ENCODE measurements around the gene NXN.

DNA sequence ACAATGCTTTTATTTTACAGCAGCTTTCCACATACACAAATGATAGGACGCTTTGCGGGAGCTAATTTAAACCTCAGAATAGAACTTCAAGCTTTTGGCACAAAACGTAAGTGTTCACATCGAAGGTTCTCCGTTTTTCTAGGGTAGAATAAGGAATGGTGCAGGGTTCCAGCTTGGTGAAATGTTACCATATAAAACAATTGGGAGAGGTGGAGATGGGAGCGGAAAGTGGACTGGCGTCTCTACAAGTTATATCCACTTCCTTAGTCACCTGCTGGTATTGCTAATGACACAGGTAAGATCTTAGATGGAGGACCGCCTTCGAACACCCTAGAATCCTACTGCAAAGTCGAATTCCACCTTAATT, 1.7 kb upstream of the NXN start:
- TF ChIP-seq, protein P1, sequence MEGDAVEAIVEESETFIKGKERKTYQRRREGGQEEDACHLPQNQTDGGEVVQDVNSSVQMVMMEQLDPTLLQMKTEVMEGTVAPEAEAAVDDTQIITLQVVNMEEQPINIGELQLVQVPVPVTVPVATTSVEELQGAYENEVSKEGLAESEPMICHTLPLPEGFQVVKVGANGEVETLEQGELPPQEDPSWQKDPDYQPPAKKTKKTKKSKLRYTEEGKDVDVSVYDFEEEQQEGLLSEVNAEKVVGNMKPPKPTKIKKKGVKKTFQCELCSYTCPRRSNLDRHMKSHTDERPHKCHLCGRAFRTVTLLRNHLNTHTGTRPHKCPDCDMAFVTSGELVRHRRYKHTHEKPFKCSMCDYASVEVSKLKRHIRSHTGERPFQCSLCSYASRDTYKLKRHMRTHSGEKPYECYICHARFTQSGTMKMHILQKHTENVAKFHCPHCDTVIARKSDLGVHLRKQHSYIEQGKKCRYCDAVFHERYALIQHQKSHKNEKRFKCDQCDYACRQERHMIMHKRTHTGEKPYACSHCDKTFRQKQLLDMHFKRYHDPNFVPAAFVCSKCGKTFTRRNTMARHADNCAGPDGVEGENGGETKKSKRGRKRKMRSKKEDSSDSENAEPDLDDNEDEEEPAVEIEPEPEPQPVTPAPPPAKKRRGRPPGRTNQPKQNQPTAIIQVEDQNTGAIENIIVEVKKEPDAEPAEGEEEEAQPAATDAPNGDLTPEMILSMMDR (IDR thresholded peaks at IDR 0.05; ENCODE audit: insufficient read depth, low read length), result no peak
- TF ChIP-seq, protein P2, sequence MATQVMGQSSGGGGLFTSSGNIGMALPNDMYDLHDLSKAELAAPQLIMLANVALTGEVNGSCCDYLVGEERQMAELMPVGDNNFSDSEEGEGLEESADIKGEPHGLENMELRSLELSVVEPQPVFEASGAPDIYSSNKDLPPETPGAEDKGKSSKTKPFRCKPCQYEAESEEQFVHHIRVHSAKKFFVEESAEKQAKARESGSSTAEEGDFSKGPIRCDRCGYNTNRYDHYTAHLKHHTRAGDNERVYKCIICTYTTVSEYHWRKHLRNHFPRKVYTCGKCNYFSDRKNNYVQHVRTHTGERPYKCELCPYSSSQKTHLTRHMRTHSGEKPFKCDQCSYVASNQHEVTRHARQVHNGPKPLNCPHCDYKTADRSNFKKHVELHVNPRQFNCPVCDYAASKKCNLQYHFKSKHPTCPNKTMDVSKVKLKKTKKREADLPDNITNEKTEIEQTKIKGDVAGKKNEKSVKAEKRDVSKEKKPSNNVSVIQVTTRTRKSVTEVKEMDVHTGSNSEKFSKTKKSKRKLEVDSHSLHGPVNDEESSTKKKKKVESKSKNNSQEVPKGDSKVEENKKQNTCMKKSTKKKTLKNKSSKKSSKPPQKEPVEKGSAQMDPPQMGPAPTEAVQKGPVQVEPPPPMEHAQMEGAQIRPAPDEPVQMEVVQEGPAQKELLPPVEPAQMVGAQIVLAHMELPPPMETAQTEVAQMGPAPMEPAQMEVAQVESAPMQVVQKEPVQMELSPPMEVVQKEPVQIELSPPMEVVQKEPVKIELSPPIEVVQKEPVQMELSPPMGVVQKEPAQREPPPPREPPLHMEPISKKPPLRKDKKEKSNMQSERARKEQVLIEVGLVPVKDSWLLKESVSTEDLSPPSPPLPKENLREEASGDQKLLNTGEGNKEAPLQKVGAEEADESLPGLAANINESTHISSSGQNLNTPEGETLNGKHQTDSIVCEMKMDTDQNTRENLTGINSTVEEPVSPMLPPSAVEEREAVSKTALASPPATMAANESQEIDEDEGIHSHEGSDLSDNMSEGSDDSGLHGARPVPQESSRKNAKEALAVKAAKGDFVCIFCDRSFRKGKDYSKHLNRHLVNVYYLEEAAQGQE (IDR thresholded peaks at IDR 0.05; ENCODE audit: insufficient replicate concordance, low read depth), result no peak
- TF ChIP-seq POLR2AphosphoS5 (IDR thresholded peaks at IDR 0.05; ENCODE audit: low read depth) (no peak), GABPA (IDR thresholded peaks at IDR 0.05; ENCODE audit: low read depth) (no peak), SPI1 (IDR thresholded peaks at IDR 0.05; ENCODE audit: borderline replicate concordance, low read depth) (no peak)

All from HL-60 (cell line).